HuH-7.5 (cell line): ENCODE measurements around the gene ELL.
A peak's percentile ranks its signal among the peaks of the same experiment; 100 is the strongest.
"Not testable (repeated sequence)": the region's sequence is repeated elsewhere in the genome, so short reads cannot be mapped to it uniquely, and the experiment has no call there.

Experiments used
- DNase-seq: peaks from one replicate; pipeline ENCODE4 v3.0.0; 2011; ENCODE audit warnings: low spot score

The ELL gene

GRCh38 chr19:18521692-18522123, at the start of gene ELL:
Gene ELL (minus strand): TSS chr19:18522070. CDS start chr19:18522055, 15 bp downstream.
- DNase-seq: no peak

- DNase-seq: no peak
These were observed 46.5 kb upstream of the ELL start for GRCh38 chr19:18568367-18568766.

- no peak for DNase-seq
These were observed 45.1 kb upstream of the ELL start for GRCh38 chr19:18566953-18567352.

- DNase-seq: no peak
These were observed 40.2 kb upstream of the ELL start for GRCh38 chr19:18562086-18562485.

GRCh38 chr19:18559685-18560084, 37.8 kb upstream of the ELL start:
- no peak for DNase-seq

GRCh38 chr19:18558604-18559003, 36.7 kb upstream of the ELL start:
- DNase-seq: no peak

- DNase-seq: no peak
These were observed 36.3 kb upstream of the ELL start for GRCh38 chr19:18558202-18558555.

- peak; percentile 96 for DNase-seq
These were observed 35.7 kb upstream of the ELL start, which contains the start of gene KXD1 for GRCh38 chr19:18557411-18558201. Gene KXD1 (plus strand): TSS chr19:18557870. CDS start chr19:18562057, 4,187 bp downstream.

GRCh38 chr19:18551631-18552030, 29.8 kb upstream of the ELL start:
- no peak for DNase-seq

- peak; percentile 67 for DNase-seq
These were observed 22.1 kb upstream of the ELL start for GRCh38 chr19:18543814-18544475.

GRCh38 chr19:18542941-18543813, 21.3 kb upstream of the ELL start, which contains the start of gene FKBP8:
Gene FKBP8 (minus strand): TSS chr19:18543573. CDS start chr19:18541970, 1,603 bp downstream.
- peak; percentile 98 for DNase-seq

GRCh38 chr19:18541992-18542940, 20.4 kb upstream of the ELL start:
- DNase-seq: peak; percentile 63

GRCh38 chr19:18541258-18541991, 19.6 kb upstream of the ELL start:
- no peak for DNase-seq

GRCh38 chr19:18540200-18540599, 18.3 kb upstream of the ELL start:
- not testable (repeated sequence) for DNase-seq

- DNase-seq: no peak
These were observed 17.5 kb upstream of the ELL start for GRCh38 chr19:18539372-18539771.

- DNase-seq: no peak
These were observed 16.2 kb upstream of the ELL start for GRCh38 chr19:18538115-18538514.

- DNase-seq: no peak
These were observed 15.6 kb upstream of the ELL start for GRCh38 chr19:18537431-18537830.

GRCh38 chr19:18536475-18536874, 14.6 kb upstream of the ELL start:
- no peak for DNase-seq

GRCh38 chr19:18533058-18533457, 11.2 kb upstream of the ELL start:
- DNase-seq: no peak

- DNase-seq: no peak
These were observed 10.5 kb upstream of the ELL start for GRCh38 chr19:18532168-18532890.
